Embryonic facial prominence (tissue), 1 donor: ENCODE measurements around the gene KRTAP2-2.

ENCODE experiments used
- DNase-seq: peaks from one replicate; pipeline ENCODE4 v3.0.0-alpha.2; 2016; ENCODE audit errors: extremely low spot score

The KRTAP2-2 gene

GRCh38 chr17:41024697-41025096, 30.3 kb downstream of the KRTAP2-2 start:
- no peak for DNase-seq

- no peak for DNase-seq
Observed at GRCh38 chr17:41020336-41020735, 34.7 kb downstream of the KRTAP2-2 start.

DNA sequence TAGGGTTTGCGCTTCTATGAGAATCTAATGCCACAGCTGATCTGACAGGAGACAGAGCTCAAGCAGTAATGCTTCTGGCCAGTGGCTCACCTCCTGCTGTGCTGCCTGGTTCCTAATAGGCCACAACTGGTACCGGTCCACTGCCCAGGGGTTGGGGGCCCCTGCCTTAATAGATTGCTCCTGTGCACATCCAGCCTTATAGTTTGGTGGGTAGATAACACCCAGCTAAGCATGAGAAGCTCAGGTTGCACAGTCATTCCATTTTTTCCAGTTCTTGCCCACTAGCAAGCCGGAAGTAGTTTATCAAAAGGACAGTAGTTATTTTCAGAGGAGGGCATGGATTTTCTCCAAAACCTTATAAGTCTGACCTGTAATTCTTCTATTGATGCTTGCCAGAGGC, 35.6 kb downstream of the KRTAP2-2 start:
- DNase-seq: no peak

DNA sequence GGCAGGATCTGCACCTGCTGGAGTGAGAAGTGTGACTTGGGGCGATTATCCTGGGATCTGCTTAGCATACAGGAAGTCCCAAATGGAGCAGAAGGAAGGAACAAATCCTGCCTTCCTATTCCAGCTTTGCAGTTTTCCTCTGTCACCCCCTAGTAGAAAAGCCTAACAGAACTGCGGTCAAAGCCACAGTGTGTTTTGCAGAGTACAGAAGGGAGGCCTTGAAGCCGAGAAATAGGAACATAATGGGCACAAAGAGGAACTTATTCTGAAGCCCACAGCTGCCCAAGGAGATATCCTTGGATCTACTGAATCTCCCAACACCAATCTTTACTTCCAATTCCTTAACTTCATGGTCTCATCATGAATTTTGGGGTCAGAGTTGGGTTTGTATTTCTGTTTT, 36.5 kb downstream of the KRTAP2-2 start:
- DNase-seq: no peak

DNA sequence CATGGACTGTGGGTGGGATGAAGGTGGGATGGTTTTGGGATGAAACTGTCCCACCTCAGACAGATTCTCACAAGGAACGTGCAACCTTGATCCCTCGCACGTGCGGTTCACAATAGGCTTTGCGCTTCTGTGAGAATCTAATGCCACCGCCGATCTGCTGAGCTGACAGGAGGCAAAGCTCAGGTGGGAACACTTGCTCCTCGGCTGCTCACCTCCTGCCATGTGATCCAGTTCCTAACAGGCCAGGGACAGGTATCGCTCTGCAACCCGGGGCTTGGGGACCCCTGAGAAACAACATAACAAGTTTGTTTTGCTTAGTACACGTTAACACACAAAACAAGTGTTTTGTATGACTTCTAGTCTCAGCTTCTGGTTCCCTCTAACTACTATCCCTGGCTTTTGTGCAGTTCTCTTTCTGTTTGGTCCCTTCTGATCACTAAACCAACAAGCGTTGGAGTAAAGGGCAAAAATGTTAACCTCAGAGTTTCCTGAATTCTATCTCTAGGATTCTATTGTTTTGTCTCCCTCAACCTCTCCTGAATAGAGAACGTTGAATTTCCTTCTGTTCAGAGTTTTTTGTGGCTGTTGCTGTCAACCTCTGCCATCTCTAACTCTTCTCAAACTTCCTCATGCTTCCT, 38.3 kb downstream of the KRTAP2-2 start:
- DNase-seq: no peak

DNA sequence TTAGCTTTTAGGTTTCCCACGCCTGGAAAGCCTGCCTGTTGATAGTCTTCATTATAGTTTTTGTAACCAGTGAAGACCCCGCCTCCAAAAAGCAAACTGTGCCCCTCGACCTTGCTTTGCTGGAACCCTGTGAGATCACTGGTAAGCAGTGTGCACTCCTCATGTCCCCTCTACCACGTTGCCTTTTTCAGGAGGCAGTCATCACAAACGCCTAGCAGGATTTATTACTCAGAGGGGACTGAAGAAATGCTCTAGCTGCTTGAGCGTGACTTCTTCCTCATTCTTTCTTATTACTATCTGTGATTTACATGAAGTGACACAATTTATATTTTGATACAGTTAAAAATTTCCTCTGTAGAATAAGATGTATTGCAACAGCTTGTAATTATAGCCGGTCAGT, 39.6 kb downstream of the KRTAP2-2 start:
- no peak for DNase-seq

GRCh38 chr17:41013606-41014005, 41.4 kb downstream of the KRTAP2-2 start:
- no peak for DNase-seq

DNA sequence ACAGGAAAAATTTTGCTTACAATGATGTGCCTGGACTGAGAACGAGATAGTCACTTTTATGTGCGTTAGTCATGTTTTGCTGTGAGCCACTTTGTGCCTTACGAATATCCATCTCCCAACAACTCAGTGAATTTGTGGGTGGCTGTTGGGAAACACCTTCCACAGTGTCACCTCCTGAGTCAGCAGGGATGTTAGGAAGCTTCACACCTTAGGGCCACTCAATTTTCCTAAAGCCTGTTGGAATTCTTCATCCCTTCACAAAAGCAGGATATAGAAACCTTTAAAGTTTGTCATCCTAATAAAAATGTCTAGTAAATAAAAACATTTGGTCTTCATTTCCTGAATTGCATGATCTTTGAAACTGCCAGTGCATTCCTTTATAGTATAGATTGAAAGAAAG, 41.8 kb downstream of the KRTAP2-2 start:
- no peak for DNase-seq

DNA sequence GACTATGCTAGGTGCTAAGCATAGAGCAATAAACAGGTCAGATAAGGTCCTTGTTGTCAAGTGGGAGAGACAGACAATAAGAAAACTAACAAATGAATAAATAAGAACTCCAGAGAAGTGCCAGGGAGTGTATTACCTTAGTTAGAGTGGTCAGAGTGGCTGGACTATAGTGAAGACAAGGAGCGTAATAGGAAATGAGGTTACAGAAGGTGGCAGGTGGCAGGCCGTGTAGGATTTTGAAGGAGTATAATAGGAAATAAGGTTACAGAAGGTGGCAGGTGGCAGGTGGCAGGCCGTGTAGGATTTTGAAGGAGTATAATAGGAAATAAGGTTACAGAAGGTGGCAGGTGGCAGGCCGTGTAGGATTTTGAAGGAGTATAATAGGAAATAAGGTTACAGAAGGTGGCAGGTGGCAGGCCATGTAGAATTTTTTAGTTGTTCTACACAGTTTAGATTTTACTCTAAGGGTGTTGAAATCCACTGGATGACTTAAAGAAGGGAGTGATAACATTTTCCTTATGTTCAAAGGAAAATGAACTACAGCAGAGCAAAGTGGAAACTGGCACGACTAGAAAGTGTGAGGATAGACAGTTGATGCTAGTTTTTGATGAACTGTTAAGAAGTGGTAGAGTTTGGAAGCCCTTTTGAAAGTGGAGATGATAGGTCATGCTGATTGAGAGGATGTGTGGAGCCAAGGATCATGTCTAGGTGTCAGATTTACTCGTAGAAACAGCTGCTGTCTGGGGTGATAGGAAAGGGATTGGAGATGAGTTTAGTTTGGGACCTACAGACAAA, 42.5 kb downstream of the KRTAP2-2 start:
- DNase-seq: no peak

GRCh38 chr17:41010441-41010840, 44.6 kb downstream of the KRTAP2-2 start:
- no peak for DNase-seq

DNA sequence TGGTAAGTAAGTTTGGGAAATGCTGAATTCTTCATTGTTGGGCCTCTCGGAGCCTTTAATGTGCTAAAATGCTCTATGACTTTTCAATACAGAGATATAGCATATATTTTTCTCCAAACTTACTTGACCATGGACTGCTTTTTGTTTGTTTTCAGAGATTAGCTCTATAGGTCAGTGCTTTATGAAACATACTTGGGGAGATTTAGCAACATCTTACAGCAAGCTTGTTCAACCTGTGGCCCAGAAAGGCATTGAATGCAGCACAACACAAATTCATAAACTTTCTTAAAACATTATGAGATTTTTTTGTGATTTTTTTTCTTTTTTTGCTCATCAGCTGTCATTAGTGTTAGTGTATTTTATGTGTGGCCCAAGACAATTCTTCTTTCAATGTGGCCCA, 45.1 kb downstream of the KRTAP2-2 start:
- no peak for DNase-seq

GRCh38 chr17:41009301-41009760, 45.7 kb downstream of the KRTAP2-2 start:
- no peak for DNase-seq

DNA sequence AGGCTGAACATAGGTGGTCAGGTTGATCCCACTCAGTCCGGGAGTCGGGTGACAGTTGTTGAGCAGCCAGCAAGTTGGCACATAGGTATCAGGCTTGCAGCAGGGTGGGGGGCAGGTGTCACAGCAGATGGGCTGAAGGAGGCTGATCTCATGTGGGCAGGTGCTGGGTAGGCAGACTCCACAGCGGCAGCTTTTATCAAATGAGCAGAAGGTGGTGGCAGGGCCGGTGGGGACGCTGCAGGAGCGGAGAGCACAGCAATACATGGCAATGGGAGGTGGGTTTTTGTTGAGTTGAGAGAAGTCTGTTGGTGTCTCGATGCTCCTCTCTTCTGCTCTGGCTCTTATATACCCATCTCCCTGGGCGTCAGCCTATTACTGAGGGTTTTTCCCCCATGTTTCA, 46.2 kb downstream of the KRTAP2-2 start, which contains the start of gene KRTAP3-1:
Gene KRTAP3-1 (minus strand): TSS at position 318 of the 400 bp plus-strand sequence. CDS start 54 bp downstream, at position 264.
- DNase-seq: no peak
